ENCODE measurements around the gene ARL2BP.

ARL2BP gene

DNA sequence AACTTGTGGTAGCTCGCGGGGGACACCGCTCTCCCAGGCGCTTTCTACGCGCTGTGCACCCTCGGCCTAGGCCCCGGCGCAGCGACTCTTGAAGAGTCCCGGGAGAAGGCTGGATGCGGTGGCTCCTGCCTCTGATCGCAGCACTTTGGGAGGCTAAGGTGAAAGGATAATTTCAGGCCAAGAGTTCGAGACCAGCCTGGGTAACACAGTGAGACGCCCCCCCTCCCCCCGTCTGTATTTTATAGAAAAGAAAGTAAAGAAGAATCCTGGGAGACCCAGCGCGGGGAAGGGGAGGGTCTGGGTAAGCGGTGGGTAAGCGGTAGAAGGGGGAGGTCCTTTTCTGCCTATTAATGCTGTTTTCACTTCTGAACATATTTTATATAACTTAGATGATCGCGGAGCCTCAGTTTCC is 39.9 kb downstream of the ARL2BP start:
- peak; percentile 51 for DNase-seq

DNA sequence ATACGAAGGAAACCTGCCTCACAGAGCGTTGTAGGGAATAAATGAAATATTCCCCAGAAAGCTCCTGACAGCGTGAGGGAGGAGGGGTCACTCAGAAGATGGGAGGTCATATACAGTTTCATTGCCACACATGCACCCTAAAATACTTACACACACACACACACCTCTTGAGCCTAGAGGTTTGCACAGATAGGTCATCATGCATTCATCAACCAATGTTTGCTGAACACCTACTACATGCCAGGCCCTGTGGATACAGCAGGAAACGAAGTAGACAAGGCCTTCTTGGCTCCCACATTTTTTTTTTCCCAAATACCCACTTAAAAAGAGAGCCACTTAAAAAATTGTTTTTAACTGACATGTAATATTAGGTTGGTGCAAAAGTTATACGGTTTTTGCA is 40.3 kb downstream of the ARL2BP start:
- DNase-seq, result no peak

DNA sequence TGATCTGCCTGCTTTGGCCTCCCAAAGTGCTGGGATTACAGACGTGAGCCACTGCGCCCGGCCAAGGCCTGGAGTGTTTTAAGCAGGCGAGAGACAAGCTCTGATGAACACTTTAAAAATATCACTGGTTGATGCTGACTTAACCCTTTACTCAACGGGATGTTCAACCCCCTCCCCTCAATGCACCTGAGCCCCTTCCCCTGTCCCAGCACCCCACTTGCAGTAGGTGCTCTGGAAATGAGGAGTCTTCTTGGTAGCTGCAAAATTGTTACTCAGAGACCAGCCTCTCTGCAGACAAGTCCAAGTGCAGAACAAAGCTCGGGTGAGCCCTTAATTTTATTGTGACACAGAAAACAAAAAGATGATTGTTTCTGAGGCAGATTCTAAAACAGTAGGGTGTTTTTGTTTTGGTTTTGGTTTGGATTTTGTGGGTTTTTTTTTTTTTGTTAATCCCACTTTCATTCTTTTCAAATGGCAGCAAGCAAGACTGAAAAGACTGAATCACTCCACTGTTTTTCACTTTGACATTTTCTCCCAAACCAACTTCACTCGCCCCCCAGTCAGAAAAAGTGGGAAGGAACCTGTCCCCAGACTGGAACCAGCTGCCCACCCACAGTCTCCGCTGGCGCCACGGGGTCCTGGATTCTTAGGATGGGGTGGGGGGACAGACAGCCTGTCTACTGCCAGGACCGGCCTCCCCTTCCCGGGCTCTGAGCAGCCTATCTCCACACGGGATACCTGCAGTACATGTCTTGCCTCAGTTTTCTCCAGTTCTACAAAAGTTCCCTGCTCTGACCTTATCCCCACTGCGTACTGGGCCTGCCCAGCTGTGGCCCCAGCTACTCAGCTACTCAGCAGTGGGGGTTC is 44.6 kb downstream of the ARL2BP start:
- DNase-seq, result no peak

DNA sequence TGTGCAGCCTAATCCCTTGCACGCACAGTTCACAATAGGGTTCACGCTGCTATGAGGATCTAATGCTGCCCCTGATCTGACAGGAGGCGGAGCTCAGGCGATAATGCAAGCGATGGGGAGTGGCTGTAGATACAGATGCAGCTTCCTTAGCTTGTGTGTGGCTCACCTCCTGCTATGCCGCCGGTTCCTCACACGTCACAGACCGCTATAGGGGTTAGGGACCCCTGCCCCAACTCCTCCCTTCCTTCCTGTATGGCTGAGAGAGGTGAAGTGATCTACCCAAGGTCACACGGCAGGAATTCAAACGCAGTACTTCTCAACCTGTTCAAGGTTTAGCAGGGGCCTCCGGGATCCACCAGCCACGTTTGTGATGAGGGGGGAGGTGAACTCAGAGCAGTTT is 52.8 kb downstream of the ARL2BP start:
- DNase-seq, result no peak

DNA sequence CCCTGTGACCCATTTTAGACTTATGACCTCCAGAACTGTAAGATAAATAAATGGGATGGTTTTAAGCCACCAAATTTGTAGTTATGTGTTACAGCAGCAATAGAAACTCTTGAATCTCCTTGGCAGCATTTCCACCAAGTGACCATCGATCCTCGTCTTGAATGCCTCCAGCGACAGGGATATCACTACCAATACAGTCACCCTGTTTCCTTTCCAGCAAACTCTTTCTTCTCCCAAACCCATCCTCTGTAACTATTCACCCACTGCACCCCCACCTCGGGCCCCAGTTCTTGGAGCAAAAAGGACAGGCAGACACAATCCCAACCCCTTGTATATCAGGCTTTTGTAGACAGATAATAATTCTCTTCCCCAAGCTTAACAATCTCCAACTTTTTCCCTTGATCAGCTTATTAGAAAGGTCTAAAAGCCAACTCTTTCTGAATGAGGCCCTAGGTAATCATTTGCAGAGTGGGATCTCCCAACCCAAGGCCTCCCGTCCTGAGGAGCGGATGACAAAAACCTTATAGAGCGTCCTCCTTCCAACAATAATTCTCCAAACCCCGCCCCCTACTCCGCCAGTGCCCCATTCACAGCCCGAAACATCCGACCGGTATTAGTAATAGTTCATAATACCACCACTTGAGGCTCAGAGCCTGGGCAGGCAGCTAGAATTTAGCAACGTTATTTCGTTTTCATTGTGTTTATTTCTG is 54.1 kb downstream of the ARL2BP start:
- DNase-seq, result no peak

DNA sequence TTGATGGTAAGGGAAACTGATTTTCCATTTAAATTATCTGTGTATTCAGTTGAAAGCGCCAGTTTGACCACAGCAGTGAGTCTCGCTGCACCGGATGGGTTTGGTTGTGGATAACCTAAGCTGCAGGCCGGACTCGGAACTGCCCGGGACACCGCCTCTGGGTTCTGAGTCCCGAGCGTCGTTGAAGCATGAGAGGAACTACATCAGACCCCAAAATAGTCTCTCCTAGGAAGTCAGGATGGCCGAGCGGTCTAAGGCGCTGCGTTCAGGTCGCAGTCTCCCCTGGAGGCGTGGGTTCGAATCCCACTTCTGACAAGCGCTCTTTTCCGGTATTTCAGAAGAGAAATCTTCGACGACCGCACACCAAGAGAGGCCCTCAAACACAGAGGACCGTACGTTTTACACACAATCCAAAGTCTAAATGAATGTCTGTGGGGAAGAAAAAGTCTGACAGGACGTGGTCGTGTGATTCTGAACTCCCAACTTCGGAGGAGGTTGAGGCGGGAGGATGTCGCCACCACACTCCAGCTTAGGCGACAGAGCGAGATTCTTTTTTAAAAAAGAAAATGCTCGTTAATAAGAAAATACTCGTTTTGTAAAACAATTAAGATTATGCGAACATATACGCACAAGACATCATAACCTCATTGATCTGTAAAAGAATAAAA is 54.8 kb downstream of the ARL2BP start:
- DNase-seq, result peak; percentile 86

DNA sequence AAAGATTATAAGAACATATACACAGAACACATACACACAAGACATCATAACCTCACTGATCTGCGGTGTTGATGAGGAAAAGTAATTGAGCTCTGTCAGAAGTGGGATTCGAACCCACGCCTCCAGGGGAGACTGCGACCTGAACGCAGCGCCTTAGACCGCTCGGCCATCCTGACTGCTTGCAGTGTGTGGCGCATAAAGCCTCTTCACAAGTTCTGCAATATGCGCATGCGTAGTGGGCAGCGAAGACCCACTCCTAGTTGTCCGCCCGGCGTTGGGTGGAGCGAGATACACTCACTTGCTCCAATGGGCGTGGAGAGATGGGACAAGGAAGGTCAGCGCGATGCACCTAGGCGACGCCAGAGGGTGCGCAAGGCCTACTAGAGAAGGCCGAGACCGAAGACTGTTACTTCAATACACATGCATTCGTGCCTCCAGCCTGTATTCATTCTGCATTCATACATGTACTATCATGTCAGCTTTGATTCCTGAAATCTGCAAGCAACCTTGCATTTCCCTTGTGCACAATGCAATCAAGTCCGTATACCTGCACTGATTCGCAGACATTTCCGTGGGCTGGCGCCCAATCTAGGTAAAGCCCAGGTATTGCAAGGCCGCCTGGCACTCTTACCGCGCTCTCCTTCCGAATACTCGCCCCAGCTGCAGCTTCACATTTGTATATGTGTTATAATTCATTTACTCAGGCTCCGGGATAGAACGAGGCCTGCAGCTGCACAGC is 55.5 kb downstream of the ARL2BP start:
- peak; percentile 98 for DNase-seq

DNA sequence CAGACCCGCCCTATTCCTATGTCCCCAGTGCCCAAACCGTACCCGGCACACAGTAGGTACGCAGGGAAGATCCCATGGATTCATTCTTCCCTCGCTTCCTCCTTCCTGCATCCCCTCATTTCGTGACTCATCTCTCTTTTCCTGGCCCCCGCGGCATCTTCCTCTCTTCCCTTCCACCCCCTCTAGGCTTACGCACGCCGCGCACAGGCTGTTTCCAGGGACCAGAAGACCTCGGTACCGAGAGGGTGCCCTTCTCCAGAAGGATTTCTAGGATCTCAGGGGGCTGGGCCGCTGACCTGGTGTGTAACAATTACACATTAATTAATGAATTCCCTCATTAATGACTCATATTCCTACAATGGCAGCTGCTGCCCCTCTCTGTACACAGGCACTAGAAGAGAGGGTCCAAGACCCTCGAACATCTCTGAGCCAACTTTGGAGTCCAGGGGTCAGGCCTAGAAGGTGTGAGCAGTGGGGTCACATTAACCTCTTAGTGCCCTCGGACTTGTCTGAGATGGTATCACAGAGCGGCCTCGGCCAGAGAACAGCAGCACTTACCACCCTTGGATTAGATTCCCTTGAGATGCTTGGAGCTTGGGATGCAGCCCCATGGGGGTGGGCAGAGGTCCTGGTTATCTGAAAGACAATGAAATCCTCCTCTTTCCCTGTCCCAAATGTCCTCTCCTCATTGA is 56.2 kb downstream of the ARL2BP start:
- no peak for DNase-seq
